ENCODE measurements around the gene HOXA7. TPM values are rescaled to one million over a fixed set of nuclear protein-coding genes. Genes with fewer than 3 reads are reported as not detected.

HOXA7 gene
- polyA plus RNA-seq (2013) = 17.4 TPM

DNA sequence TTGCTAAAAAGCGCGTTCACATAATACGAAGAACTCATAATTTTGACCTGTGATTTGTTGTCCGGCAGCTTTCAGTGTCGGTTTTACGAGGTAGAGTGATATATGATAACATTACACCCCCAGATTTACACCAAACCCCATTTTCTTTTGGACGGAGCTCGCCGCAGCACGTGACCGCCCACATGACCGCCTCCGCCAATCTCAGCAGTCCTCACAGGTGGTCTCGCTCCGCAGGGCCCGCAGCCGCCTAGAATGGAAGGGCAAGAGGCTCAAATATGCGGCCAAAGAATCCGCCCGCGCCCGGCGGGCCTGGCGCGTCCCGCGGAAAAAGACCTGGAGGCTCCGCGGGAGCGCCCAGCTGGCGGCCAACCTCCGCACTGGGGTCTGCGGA lies at the start of gene HOXA7:
HOXA7 (minus strand) TSS at position 168 of the 391 bp plus-strand sequence; CDS start at position 38, 130 bp downstream.
- Histone ChIP-seq H3K4me3 (ENCODE audit: control insufficient read depth in 1 of 7, extremely low read depth in 1 of 7, insufficient read depth in 4 of 7, low read depth in 2 of 7, low read length in 6 of 7) (peak within 1 kb of the TSS; percentile 32 to 100 (median 82)), H3K27ac (ENCODE audit: insufficient read depth in 1 of 2, low read depth in 1 of 2, low read length in 2 of 2, poor library complexity in 1 of 2, severe bottlenecking in 2 of 2) (peak within 1 kb of the TSS; percentile 86 to 96), H3K36me3 (ENCODE audit: control insufficient read depth in 4 of 4, insufficient read depth in 4 of 4, low read length in 3 of 4) (peaks cover 0 to 17% (median 0%) of the 10 kb centered on the region in 4 experiments), H3K9me3 (ENCODE audit: control extremely low read depth in 1 of 5, control insufficient read depth in 4 of 5, insufficient read depth in 2 of 5, low read depth in 1 of 5, low read length in 4 of 5) (no peaks in the 10 kb centered on the region), H3K4me1 (ENCODE audit: control extremely low read depth in 1 of 4, control insufficient read depth in 4 of 4, insufficient read depth in 4 of 4, low read length in 3 of 4) (peaks cover 4 to 85% (median 76%) of the 10 kb centered on the region in 4 experiments), H3K27me3 (replicated peaks in 2 of 5; ENCODE audit: control insufficient read depth in 4 of 5, insufficient read depth in 5 of 5, low read length in 4 of 5) (no peaks in the 10 kb centered on the region)
- peak; percentile 83 to 94 (median 92) for DNase-seq
- WGBS (ENCODE audit: insufficient coverage) = 0% methylated on average over 14 of the region's 33 CpGs
- POLR2A ChIA-PET = interaction anchor here (0.9 to 1.6 kb wide), 4 partner anchors 9 to 957 kb away, joined by 3 to 9 read pairs (median 3); partner anchors contain the start of genes HOXA4 and HOXA9
- CTCF ChIA-PET = interaction anchor here (0.7 to 4.1 kb wide), 15 partner anchors 9 to 1263 kb away, joined by 3 to 41 read pairs (median 6); partner anchors contain the start of gene HOXA9

DNA sequence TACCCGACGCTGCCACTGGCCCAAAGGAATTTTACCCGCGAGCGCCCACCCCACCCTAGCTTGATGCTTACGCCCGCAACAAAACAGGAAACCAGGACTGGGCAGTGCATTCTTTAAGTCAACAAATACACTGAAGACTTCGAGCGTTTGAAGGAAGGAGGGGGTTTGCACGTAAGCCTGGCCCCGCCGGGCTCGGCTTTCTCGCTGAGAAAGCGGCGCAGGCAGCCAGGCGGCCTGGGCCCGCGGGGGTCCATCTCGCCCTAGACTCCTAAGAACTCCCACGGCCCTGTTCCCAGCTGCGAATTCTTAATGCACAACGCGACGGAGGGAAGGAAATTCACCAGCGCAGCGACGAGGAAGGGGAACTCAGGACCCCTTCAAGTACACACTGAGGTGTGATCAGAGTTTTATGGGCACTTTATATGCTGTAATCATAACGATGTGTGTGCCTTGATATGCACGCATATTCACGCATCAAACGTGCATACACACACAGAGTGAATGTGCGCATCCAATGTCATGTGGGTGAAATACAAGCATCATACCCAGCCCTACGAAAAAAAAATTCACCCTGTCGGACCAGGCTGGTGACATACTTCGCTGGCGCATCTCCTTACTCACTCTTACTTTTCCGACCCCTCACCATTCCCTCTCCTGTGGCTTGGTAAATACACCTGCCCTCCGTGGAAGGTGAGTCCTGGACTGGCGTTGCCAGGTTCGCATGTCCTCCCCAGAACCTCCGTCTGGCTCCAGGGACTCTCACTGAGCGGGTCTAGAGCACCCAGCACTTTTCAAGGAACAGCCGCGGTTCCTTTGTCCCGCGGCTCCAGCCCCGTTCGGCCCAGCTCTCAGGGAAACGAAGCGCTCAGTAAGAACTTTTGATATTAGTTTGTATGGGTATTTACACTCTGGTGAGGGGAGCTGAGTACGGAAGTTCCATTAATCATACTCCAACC lies 49.1 kb upstream of the HOXA7 start:
- Histone ChIP-seq H3K9me3 (ENCODE audit: control extremely low read depth in 1 of 5, control insufficient read depth in 4 of 5, insufficient read depth in 2 of 5, low read depth in 1 of 5, low read length in 4 of 5) (no peaks in the 10 kb centered on the region), H3K27me3 (replicated peaks in 2 of 5; ENCODE audit: control insufficient read depth in 4 of 5, insufficient read depth in 5 of 5, low read length in 4 of 5) (peaks cover 18 to 100% (median 86%) of the 10 kb centered on the region in 5 experiments), H3K4me1 (ENCODE audit: control extremely low read depth in 1 of 4, control insufficient read depth in 4 of 4, insufficient read depth in 4 of 4, low read length in 3 of 4) (peaks cover 0 to 30% (median 22%) of the 10 kb centered on the region in 4 experiments), H3K4me3 (ENCODE audit: control insufficient read depth in 1 of 7, extremely low read depth in 1 of 7, insufficient read depth in 4 of 7, low read depth in 2 of 7, low read length in 6 of 7) (no peak overlapping the region), H3K36me3 (ENCODE audit: control insufficient read depth in 4 of 4, insufficient read depth in 4 of 4, low read length in 3 of 4) (no peaks in the 10 kb centered on the region), H3K27ac (ENCODE audit: insufficient read depth in 1 of 2, low read depth in 1 of 2, low read length in 2 of 2, poor library complexity in 1 of 2, severe bottlenecking in 2 of 2) (no peak overlapping the region)
- WGBS (ENCODE audit: insufficient coverage) = 9% methylated on average over 52 of the region's 52 CpGs
- POLR2A ChIA-PET = no interaction called here
- CTCF ChIA-PET = interaction anchor here (0.6 to 0.9 kb wide), 3 partner anchors 9 to 847 kb away, joined by 3 read pairs; no protein-coding TSS in a partner anchor
- no peak for DNase-seq

DNA sequence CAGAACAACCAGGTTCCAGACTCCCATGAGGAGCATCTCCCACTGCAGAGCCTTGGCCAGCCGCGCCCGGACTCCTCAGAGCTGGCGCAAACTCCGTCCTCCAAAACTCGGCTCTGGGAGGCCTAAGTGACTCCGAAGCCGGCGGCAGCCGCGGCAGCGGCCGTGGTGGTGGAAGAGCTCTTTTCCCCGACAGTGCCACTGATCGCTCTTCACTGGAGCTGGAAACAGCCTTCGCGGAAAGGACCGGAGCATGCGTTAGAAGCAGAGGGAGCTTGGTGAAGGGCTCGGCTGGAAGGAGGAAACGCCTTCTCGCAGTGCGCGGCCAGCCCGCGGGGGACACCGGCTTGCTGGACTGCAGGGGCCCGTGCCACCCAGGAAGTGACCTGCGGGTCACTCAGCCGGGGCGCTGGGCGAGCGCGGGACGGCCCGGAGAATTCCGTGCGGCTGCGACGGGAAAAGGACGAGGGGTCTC lies 48.4 kb upstream of the HOXA7 start:
- Histone ChIP-seq H3K4me1 (ENCODE audit: control extremely low read depth in 1 of 4, control insufficient read depth in 4 of 4, insufficient read depth in 4 of 4, low read length in 3 of 4) (peaks cover 0 to 32% (median 25%) of the 10 kb centered on the region in 4 experiments), H3K36me3 (ENCODE audit: control insufficient read depth in 4 of 4, insufficient read depth in 4 of 4, low read length in 3 of 4) (no peaks in the 10 kb centered on the region), H3K9me3 (ENCODE audit: control extremely low read depth in 1 of 5, control insufficient read depth in 4 of 5, insufficient read depth in 2 of 5, low read depth in 1 of 5, low read length in 4 of 5) (no peaks in the 10 kb centered on the region), H3K4me3 (ENCODE audit: control insufficient read depth in 1 of 7, extremely low read depth in 1 of 7, insufficient read depth in 4 of 7, low read depth in 2 of 7, low read length in 6 of 7) (peak overlapping the region in 1 of 7 experiments; percentile 4), H3K27me3 (replicated peaks in 2 of 5; ENCODE audit: control insufficient read depth in 4 of 5, insufficient read depth in 5 of 5, low read length in 4 of 5) (peaks cover 18 to 100% (median 84%) of the 10 kb centered on the region in 5 experiments), H3K27ac (ENCODE audit: insufficient read depth in 1 of 2, low read depth in 1 of 2, low read length in 2 of 2, poor library complexity in 1 of 2, severe bottlenecking in 2 of 2) (no peak overlapping the region)
- 7% methylated on average over 41 of the region's 41 CpGs for WGBS (ENCODE audit: insufficient coverage)
- DNase-seq = no peak
- ChIA-PET CTCF (interaction anchor here (0.9 kb wide), 4 partner anchors 10 to 816 kb away, joined by 3 to 4 read pairs (median 3); no protein-coding TSS in a partner anchor), POLR2A (no interaction called here)

DNA sequence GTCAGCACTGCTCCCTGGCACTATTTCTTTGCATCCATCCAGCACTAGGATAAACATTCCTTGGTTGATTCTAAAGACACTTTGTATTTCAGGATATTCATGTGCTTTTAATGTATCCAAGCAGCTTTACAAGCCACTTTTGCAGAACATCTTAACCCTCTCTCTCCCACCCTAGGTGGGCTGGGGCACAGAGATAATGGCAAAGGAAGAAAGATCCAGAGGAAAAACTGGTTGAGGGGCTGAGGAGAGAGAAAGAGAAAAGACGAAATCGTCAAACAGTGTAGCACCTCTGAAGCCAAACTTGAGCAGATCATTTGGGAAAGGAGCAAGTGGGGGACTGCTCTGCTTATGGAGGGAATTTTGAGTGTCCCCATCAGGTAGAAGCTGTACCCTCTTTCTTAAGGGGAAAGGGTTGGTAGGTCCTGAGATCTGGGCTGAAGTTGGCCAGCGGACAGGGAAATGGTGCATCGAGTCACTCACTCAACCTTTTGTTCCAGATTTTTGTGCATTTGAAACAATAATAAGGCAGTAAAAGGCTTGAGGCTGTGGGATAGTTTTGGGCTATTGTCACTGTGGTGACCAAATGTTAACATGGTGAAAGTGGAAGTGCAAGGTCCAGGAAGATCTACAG lies 47.6 kb upstream of the HOXA7 start:
- H3K36me3 ChIP-seq (ENCODE audit: control insufficient read depth in 4 of 4, insufficient read depth in 4 of 4, low read length in 3 of 4) = no peaks in the 10 kb centered on the region
- peaks cover 18 to 99% (median 78%) of the 10 kb centered on the region in 5 experiments for H3K27me3 ChIP-seq (replicated peaks in 2 of 5; ENCODE audit: control insufficient read depth in 4 of 5, insufficient read depth in 5 of 5, low read length in 4 of 5)
- CTCF ChIA-PET = interaction anchor here (0.9 to 1.5 kb wide), 4 partner anchors 9 to 1348 kb away, joined by 3 to 4 read pairs (median 3); no protein-coding TSS in a partner anchor

DNA sequence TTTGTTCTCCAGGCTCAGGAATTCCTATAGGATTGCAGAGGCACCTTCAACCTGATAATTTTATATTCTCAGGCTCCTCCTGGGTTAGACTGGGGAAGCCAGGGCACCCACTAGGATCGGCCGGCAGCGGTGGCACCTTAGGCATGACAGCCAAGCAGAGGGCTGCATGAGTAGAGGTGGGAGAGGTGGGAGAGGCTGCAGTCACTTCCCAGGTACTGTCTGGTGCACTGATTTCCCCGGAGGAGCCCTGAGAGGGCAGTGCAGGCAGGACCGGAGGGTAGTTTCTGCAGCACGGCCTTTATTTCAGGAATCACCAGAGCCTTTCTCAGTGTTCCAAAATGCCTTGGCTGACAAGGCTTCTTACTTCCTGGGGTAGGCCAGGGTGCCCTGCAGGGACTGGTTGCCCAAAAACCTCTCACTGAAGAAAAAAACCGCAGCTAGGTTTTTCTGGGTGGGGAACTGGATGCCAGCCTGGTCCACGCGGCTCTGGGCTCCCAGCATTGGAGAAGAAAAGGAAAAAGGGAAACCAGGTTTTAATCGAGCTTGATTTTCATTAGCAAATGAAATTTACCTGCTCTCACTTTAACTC lies 47.0 kb upstream of the HOXA7 start:
- 8% methylated on average over 7 of the region's 10 CpGs for WGBS (ENCODE audit: insufficient coverage)
- Histone ChIP-seq H3K4me1 (ENCODE audit: control extremely low read depth in 1 of 4, control insufficient read depth in 4 of 4, insufficient read depth in 4 of 4, low read length in 3 of 4) (peaks cover 0 to 39% (median 35%) of the 10 kb centered on the region in 4 experiments), H3K4me3 (ENCODE audit: control insufficient read depth in 1 of 7, extremely low read depth in 1 of 7, insufficient read depth in 4 of 7, low read depth in 2 of 7, low read length in 6 of 7) (no peak overlapping the region), H3K36me3 (ENCODE audit: control insufficient read depth in 4 of 4, insufficient read depth in 4 of 4, low read length in 3 of 4) (no peaks in the 10 kb centered on the region), H3K27me3 (replicated peaks in 2 of 5; ENCODE audit: control insufficient read depth in 4 of 5, insufficient read depth in 5 of 5, low read length in 4 of 5) (peaks cover 18 to 99% (median 77%) of the 10 kb centered on the region in 5 experiments), H3K9me3 (ENCODE audit: control extremely low read depth in 1 of 5, control insufficient read depth in 4 of 5, insufficient read depth in 2 of 5, low read depth in 1 of 5, low read length in 4 of 5) (no peaks in the 10 kb centered on the region), H3K27ac (ENCODE audit: insufficient read depth in 1 of 2, low read depth in 1 of 2, low read length in 2 of 2, poor library complexity in 1 of 2, severe bottlenecking in 2 of 2) (no peak overlapping the region)
- CTCF ChIA-PET = interaction anchor here (1.3 to 1.6 kb wide), 4 partner anchors 9 to 1348 kb away, joined by 3 to 4 read pairs (median 3); no protein-coding TSS in a partner anchor
- DNase-seq = no peak
- POLR2A ChIA-PET = no interaction called here

More for the DNA sequence above, 47.6 kb upstream of the HOXA7 start:
- H3K27ac ChIP-seq (ENCODE audit: insufficient read depth in 1 of 2, low read depth in 1 of 2, low read length in 2 of 2, poor library complexity in 1 of 2, severe bottlenecking in 2 of 2) = no peak overlapping the region
- no peak overlapping the region for H3K4me3 ChIP-seq (ENCODE audit: control insufficient read depth in 1 of 7, extremely low read depth in 1 of 7, insufficient read depth in 4 of 7, low read depth in 2 of 7, low read length in 6 of 7)
- no peak for DNase-seq
- H3K4me1 ChIP-seq (ENCODE audit: control extremely low read depth in 1 of 4, control insufficient read depth in 4 of 4, insufficient read depth in 4 of 4, low read length in 3 of 4) = peaks cover 0 to 36% (median 32%) of the 10 kb centered on the region in 4 experiments
- H3K9me3 ChIP-seq (ENCODE audit: control extremely low read depth in 1 of 5, control insufficient read depth in 4 of 5, insufficient read depth in 2 of 5, low read depth in 1 of 5, low read length in 4 of 5) = no peaks in the 10 kb centered on the region
- 17% methylated on average over 3 of the region's 4 CpGs for WGBS (ENCODE audit: insufficient coverage)
- POLR2A ChIA-PET = no interaction called here

DNA sequence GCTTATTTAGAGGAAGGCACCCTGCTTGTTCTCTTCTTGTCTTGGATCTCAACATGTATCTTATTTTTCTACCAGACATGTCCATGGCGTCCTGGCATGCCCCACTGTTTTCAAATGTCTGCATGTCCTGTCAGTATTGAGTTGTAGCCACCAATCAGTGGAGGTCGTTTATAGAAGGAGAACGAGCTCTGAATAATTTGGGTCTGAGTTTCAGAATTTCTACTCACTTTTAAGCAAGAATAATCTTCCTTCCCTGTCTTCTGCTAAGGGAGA lies 46.3 kb upstream of the HOXA7 start:
- Histone ChIP-seq H3K4me1 (ENCODE audit: control extremely low read depth in 1 of 4, control insufficient read depth in 4 of 4, insufficient read depth in 4 of 4, low read length in 3 of 4) (peaks cover 0 to 39% (median 36%) of the 10 kb centered on the region in 4 experiments), H3K9me3 (ENCODE audit: control extremely low read depth in 1 of 5, control insufficient read depth in 4 of 5, insufficient read depth in 2 of 5, low read depth in 1 of 5, low read length in 4 of 5) (no peaks in the 10 kb centered on the region), H3K4me3 (ENCODE audit: control insufficient read depth in 1 of 7, extremely low read depth in 1 of 7, insufficient read depth in 4 of 7, low read depth in 2 of 7, low read length in 6 of 7) (no peak overlapping the region), H3K27ac (ENCODE audit: insufficient read depth in 1 of 2, low read depth in 1 of 2, low read length in 2 of 2, poor library complexity in 1 of 2, severe bottlenecking in 2 of 2) (no peak overlapping the region), H3K36me3 (ENCODE audit: control insufficient read depth in 4 of 4, insufficient read depth in 4 of 4, low read length in 3 of 4) (no peaks in the 10 kb centered on the region), H3K27me3 (replicated peaks in 2 of 5; ENCODE audit: control insufficient read depth in 4 of 5, insufficient read depth in 5 of 5, low read length in 4 of 5) (peaks cover 23 to 99% (median 78%) of the 10 kb centered on the region in 5 experiments)
- ChIA-PET POLR2A (no interaction called here), CTCF (interaction anchor here (1.0 to 1.6 kb wide), 4 partner anchors 8 to 13 kb away, joined by 3 to 4 read pairs (median 3); no protein-coding TSS in a partner anchor)
- no CpG with 5 or more reads among the region's 3 CpGs for WGBS (ENCODE audit: insufficient coverage)
- DNase-seq = peak in 1 of 3 donors; percentile 37
